HG03103 (cell line): ENCODE measurements around the gene STAG1.
"Not testable (repeated sequence)": the region's sequence is repeated elsewhere in the genome, so short reads cannot be mapped to it uniquely, and the experiment has no call there.

Experiments used
- ATAC-seq: cut with Tn5 transposase; IDR thresholded peaks from one replicate; pipeline ENCODE4 v1.9.1; 2021; ENCODE audit warnings: low read depth; ENCODE audit not compliant: unreplicated experiment

Gene STAG1

DNA sequence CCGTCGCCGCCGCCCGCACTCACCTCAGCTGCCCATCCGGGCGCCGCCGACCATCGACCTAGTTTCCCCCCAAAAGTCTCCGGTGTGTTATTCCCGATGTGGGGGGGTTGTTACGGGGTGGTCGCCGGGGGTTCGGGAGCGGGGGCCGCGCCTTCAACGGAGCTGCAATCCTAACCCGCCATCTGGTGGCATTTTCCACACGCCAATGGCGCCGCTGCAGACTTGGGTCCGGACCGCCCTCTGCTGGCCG, at the start of gene STAG1:
STAG1 (minus strand) TSS at position 207 of the 250 bp plus-strand sequence. CDS start 121,480 bp downstream, outside the sequence.
- ATAC-seq, result no peak

DNA sequence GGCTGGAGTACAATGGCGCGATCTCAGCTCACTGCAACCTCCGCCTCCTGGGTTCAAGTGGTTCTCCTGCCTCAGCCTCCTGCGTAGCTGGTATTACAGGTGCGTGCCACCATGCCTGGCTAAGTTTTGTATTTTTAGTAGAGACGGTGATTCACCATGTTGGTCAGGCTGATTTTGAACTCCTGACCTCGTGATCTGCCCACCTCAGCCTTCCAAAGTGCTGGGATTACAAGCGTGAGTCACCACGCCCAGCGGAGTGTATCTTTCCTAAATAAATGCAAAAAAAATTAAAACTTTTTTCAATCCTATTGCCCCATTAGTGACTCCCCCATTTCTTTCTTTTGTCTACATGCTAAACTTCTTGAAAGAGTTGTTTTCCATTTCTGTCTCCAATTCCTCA, 49.0 kb upstream of the STAG1 start:
- ATAC-seq, result not testable (repeated sequence)

DNA sequence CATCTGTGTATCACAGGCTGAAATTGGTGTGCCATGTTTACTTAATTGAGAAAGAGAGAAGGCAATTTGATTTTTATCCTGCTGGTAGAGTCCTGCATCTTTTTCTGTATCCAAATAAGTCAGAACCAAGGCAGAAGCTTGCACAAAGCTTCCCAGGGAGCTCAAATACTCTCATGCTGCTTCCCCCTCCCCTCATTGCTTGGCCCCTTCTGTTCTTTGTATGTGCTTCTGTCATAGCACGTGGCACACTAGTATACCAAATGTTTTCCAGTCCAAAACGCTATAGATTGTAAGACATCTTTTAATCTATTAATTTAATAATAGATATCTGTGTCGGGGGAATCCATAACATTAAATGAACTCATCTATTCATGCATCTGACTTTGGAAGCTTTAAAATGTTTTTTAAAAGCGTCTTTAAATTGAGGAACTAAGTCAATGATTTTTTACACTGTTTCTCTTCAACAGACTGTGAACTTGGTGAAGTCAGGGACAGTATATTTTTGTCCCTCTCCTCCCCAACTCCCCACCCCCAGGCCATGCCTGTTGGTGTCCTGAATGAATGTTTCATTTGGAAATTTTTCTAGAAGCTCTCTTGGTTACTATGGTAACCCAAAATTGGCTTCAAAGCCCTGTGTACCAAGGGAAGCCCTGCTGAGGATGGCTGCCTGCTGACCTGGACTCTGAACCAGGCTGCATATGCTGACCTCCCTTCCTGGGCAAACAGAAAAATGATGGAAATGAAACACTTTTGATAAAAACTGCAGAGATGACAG, 40.6 kb upstream of the STAG1 start:
- ATAC-seq, result no peak

DNA sequence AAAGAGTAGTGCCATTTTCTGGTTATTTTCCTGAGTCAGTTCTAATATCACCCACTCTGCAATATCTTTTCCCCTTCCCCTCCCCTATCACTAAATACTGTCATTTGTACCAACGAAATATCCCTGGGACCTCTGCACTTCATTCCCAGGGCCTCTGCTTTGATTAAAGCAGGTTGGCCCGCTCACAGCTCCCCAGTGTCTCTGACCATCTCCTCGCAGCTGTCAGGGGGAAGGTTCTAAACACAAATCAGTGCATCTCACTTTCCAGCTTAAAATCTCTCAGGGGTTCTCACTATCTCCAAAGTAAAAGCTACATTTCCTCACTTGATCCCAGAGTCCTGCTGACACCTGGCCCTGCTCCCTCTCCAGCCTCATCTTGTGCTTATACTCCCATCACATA, 38.6 kb upstream of the STAG1 start:
- no peak for ATAC-seq

DNA sequence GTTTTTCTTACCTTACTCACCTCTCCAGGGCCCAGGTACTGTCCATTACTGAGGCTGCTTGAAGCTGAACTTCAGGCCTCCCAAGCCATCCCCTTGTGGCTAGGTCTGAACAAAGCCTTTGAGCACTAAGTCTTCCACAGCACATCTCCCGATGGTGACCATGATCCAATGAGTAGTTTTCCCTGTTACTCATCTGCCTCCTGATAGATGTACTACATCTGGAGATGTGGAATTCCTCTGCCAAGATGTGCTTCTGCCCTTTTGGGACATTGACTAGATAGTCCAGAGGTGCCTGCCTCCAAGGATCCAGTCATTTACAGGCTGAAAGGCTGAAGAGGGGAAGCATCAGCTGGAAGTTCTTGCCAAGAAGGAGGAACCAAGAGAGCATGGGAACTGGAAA, 37.8 kb upstream of the STAG1 start:
- no peak for ATAC-seq

DNA sequence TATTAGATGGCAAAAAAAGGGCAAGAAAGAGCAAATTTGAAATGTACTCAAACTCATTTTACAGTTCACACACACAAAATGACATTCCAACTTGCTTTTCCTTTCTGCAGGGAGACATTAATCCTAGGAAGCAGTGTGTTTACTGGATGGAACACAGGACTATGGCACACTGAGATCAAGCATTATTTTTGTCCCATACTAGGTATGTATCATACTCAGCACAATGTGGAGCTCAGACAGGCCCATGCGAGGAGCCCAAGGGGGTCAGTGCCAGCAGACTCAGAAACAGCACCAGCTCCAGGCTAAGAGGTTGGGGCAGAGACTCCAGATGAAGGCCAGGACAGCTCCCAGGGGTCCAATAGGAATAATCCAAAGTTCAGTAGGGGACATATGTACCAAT, 36.0 kb upstream of the STAG1 start:
- ATAC-seq, result no peak

DNA sequence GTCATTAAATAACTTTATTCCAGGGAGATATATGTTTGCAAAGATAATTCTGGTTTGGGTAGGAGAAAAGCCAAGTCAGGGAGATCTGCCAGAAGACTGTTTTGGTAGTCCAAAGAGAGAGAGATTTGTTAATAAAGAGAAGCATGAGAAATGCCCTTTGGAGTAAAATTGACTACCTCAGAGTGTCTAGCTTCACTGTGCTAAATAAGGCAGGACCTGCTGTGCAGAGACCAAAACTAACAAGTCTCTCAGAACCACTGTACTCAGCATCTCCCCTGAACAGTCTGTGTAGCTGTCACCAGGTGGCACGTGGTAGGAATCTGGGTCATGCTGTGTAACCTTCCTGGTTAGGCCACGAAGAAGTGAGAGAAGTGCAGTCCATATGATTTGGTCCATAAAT, 35.2 kb upstream of the STAG1 start:
- ATAC-seq, result no peak

DNA sequence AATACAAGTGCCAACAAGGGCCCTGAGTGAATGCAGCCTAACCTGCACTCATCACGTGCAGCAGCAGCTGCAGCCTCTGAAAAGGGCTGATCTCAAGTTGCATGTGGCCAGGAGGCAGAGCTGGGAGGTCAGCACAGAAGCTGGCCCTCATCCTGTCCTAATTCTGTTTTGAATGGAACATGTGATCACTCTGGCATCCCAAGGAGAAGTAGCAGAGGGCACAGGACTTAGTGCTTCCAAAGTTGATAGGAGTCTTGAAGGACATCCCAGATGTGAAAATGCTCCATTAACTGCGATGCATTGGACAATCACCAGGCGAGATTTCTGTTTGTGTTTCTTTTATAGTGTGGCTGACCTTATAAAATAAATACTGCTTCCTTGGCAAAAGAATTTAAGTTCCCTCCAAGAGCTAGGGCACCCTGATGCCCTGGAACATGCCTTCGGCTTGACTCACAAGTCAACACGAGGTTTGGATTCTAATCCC, 31.6 kb upstream of the STAG1 start:
- no peak for ATAC-seq

DNA sequence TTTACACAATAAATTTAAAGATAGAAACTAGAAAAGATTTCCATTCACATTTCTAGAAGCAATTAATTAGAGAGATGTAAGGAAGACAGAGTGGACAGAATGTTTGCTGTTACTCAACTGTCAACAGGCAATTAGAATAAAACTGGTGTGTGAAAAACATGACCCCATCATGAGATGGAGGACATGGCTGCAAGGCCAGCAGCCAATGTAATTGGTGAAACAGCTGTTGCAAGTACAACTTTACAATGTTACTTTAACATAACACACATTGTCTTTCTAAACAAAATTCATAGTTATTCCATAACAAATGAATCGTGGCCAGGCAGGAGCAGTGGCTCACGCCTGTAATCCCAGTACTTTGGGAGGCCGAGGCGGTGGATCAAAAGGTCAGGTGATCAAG, 28.6 kb upstream of the STAG1 start:
- ATAC-seq, result no peak

DNA sequence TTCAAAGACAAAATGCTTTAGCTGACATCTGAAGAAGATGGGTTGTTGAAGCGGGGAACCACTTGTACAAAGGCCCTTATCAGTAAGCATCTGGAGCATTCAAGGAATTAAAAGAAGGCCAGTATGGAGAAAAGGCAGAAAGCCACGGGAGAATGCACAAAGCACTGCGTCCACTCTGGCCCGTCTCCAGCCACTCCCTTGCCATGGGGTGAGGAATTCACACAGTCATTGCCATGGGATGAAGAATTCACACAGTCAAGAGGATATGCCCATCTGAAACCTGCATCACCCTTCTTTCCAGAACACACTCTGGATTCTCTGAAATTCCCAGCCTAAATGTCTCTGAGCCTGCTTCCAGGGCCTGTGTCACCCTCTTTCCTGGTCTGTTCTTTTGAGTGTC, 26.7 kb upstream of the STAG1 start:
- no peak for ATAC-seq

DNA sequence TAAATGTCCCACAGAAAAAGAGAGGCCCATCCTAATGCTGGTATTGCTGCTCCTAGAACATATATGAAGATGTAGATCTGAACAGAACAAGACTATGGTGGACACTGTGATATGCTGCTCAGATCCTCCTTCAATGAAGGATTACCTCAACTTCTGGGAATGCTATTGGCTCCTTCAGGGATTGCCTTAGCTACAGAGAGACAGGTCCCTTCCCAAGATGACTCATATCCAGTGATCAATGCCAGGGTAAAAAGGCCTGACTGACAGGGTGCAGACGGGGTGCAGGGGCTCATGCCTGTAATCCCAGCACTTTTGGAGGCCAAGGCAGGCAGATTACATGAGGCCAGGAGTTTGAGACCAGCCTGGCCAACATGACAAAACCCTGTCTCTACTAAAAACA, 20.5 kb upstream of the STAG1 start:
- ATAC-seq, result no peak

DNA sequence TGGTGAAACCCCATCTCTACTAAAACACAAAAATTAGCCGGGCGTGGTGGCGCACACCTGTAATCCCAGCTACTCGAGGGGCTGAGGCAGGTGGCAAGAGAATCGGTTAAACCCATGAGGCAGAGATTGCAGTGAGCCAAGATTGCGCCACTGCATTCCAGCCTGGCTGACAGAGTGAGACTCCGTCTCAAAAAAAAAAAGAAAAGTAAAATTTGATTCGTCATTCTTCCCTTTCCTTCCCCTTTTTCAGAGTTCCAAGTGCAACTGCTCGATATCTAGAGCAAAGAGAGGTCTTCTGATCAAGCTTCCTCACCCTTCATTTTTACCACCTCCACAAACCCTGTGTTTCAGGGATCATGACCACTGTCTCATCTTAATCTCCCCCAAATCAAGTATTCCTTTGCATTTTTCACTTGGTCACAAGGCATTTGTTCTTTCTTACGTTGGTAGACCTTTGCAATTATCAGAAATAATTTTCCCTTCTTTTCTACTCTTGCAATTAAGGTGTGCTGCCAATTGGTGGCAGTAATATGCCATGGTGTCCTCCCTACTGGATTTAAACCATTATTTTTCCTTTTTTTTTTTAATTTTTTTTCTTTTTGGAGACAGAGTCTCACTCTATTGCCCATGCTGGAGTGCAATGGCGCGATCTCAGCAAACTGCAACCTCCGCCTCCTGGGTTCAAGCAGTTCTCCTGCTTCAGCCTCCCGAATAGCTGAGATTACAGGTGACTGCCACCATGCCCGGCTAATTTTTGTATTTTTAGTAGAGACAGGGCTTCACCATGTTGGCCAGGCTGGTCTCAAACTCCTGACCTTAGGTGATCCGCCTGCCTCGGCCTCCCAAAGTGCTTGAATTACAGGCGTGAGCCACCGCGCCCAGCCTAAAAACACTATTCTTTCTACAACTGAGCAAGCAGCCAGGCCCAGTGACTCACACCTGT, 6.3 kb upstream of the STAG1 start:
- not testable (repeated sequence) for ATAC-seq

DNA sequence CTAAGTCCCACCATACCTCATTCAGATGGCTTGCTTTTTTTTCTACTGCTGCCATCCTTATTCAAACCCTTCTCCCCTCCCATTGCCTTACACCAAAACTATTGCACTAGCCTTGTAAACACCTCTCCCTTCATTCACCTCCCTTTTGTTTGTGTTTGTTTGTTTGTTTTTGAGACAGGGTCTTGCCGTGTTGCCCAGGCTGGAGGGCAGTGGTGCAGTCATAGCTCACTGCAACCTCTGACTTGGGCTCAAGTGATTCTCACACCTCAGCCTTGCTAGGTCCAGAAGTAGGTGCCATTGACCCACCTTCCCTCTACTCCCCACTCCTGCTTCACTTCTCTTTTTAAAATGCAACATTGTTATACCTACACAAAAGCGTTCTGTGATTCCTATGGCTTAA, 3.0 kb upstream of the STAG1 start:
- no peak for ATAC-seq

DNA sequence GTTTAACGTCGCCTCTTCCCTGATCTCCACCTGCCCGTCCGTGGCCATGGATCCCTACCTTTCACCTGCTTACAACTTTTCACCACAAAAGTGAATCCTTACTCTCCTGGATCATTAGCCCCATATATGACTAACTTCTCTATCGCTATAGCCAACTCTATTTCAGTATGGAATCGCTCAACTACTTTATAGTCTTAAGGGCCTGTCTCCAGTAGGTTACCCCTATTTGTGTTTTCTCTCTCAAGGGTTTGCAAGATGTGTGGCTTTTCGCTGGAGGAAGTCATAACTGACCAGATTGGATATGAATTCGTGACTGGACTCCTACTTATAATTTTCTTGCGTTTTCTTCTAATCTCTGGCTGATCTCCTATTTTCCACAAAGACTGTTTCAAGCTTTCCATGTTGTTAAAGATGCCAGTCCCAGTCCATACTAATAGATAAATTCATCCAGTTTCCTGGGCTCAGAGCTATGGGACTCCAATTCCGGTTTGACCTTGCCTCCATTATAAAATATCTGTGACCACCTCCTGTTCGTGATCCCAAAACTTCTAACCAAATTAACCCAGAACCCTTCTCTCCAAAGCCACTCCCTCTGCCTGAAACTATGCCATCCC, 1.3 kb upstream of the STAG1 start:
- no peak for ATAC-seq

DNA sequence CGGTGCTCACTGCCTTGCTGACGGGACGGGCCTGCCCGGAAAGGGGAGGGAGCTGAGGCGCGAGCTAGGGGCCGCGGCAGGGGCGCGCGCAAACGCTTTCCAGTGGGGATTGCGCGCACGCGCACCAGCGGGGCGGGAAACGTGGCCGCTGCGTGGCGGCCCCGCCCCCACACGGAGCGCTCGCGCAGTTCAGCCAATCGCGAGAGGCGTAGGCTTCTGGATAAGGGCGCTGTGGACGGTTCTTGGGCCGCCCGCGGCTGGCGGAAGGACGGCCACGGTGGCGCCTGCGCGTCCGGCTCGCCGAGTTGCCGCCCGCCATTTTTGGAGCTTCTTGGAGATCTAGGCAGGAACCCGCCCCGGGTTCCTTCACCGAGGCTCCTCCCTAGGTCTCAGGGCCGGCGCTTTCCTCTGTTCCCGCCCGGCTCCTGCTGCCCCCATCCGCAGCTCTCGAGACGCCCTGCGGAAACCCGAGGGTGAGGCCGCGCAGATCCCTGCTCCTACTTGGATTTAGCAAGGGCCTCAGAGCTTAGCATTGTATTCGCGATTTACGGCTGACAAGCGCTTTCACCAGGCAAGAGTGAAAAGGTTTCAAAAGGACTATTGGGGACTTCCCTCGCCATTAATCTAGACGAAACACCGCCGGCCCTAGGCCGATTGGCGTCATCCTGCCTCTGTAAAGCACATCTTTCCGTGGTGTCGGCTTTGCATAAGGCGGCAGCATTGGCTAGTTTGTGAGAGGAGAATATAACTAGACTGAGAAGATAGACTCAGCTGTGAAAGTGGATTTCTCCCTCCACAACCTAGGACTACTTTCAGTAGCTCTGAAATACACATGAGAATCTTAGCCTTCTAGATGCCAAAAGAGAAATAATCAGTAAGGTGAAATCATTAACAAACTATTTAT, 496 bp upstream of the STAG1 start:
- ATAC-seq, result peak; percentile 76

DNA sequence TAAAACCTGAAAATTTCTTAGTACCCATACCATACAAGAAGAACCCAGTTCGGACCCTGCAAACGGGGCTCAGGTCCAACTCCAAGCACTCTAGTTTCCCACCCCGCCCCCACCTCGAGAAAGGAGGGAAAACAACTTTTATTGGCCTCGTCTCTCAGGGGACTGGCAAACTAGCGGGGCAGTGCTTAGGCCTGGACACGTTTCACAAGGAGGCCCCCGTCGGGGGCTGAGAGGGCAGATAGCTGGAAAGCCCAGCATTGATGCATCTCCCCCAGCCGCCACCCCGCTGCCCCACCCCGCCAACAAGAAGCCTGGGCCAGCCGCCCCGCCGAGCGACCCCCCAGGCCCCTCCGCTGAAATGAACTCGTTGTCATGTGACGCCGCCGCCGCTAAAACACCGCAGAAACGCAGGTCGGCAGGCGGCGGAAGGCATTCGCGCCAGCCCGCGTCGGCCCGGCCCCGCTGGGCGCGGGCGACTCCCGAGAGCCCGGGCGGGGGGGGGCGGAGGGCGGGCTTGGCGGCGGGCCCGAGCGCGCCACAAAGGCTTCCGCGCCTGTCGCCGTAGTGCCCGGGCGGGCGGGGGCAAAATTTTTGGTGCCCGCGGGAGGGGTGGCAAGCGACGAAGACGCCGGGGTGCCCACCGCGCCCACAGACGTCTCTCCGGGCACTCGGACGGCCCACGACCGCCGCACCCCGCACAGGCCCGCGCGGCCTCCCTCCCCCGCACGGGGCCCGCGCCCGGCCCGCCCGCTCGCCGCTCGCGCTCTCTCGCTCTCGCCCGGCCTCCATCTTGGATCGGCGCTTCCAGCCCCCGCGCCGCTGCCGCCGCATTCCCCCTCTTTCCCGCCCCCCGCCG, 634 bp downstream of the STAG1 start:
- no peak for ATAC-seq

DNA sequence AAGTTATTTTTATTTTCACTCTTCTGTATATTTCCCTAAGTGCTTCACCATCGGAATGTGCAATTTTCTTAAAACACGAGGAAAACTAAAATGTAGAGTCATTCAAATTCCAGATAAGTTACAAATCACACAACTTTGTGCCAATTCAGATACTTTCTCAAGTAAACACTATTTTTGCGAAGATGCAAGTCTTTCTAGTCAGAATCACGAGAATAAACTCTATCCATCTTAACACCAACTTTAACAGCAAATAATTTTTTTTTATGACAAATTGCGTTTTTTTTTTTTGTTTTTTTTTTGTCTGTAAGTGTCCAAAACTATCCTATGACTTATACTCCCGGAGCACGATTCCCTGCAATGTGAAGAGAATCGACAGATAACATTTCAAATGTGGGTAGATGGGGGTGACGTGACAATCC, 1.3 kb downstream of the STAG1 start:
- no peak for ATAC-seq

DNA sequence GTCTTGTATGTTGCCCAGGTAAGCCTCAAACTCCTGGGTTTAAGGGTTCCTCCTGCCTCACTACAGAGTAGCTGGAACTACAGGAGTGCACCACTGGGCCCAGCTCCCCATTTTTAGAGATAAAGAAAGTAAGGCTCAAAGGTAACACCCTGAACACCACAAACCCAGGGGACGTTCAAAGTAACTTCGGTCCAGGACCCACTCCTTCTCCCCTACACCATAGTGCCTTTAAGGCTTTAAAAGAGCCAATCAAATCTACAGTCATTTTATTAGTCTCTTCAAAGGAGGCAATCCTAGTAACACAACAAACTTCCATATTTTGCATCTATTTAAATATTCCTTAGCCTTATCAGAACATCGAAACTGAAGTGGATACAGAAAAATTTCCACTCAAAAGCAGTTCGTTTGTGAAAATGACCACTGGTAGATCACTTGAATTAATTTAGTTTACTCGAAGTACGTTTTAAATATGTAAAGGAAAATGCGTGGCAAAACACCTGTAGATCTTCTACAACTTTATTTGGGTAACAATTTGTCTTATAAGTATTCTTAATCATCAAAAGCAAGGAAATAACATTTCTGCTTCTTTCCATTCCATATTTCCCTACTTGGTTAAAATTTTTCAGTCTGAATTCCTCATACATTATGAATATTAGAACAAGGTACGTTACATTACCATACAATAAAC, 1.8 kb downstream of the STAG1 start:
- no peak for ATAC-seq

DNA sequence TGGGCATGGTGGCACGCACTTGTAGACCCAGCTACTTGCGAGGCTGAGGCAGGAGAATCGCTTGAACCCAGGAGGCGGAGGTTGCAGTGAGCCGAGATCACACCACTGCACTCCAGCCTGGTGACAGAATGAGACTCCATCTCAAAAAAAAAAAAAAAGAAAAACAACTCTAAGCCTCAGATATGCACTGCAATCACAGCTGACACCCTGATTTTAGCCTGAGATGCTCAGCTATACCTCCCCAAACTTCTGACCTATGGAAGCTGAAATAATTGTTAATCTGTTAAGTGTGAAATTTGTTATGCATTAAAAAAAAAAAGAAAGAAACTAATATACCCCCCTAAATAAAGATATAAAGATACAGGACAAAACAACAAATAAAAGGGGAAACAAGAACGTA, 2.6 kb downstream of the STAG1 start:
- ATAC-seq, result not testable (repeated sequence)
